HEK293 (cell line): ENCODE data around the gene MOGAT3.

ENCODE experiments used
- CTCF ChIA-PET: fragments of 350-600 bp; formaldehyde crosslinking; extraction: SDS; loops from one replicate; lab custom pipeline; 2021; ENCODE audit warnings: antibody characterized with exemption; lab: Yijun Ruan, JAX
- POLR2A ChIA-PET: fragments of 300-600 bp; formaldehyde crosslinking; extraction: SDS; loops from one replicate; lab custom pipeline; 2020; ENCODE audit warnings: antibody characterized with exemption, inconsistent platforms; lab: Yijun Ruan, JAX
- H3K27ac ChIP-seq: fragments of 200-500 bp; sonication (Bioruptor generic); 2 replicates; pipeline ENCODE4 v1.5.1; 2014; ENCODE audit warnings: low read depth, low read length, control low read depth, inconsistent platforms; ENCODE audit errors: extremely low read depth
- H3K36me3 ChIP-seq, 2 experiments: fragments of 200-500 bp in 1 of 2; sonication (Bioruptor generic) in 1 of 2; 1 replicate in 1 of 2; 2 replicates in 1 of 2; pipeline ENCODE4 v1.5.1; 2014 to 2017; ENCODE audit warnings: inconsistent platforms in 2 of 2, low read length in 2 of 2; ENCODE audit not compliant: control insufficient read depth in 2 of 2, insufficient read depth in 1 of 2
- H3K4me1 ChIP-seq: fragments of 200-500 bp; sonication (Bioruptor generic); 2 replicates; pipeline ENCODE4 v1.5.1; 2014; ENCODE audit warnings: mild to moderate bottlenecking, low read length, inconsistent platforms; ENCODE audit not compliant: control insufficient read depth, insufficient read depth
- H3K4me3 ChIP-seq: 2 replicates; pipeline ENCODE4 v1.5.1; 2011; ENCODE audit warnings: low read depth, mild to moderate bottlenecking, control low read depth, low read length, moderate library complexity
- H3K9me3 ChIP-seq: fragments of 200-500 bp; sonication (Bioruptor generic); 2 replicates; pipeline ENCODE4 v1.5.1; 2014; ENCODE audit warnings: low read depth, low read length, inconsistent platforms; ENCODE audit not compliant: control insufficient read depth, insufficient read depth
- EGR2 ChIP-seq: fragments of 450-650 bp; formaldehyde crosslinking; IDR thresholded peaks from 2 replicates; pipeline ENCODE4 v1.5.1; 2016; ENCODE audit warnings: low read depth, missing biosample characterization, missing genetic modification characterization
- KLF1 ChIP-seq: fragments of 450-650 bp; formaldehyde crosslinking; IDR thresholded peaks from 2 replicates; pipeline ENCODE4 v1.5.1; 2016; ENCODE audit warnings: missing biosample characterization, missing genetic modification characterization
- SCRT2 ChIP-seq: fragments of 450-650 bp; formaldehyde crosslinking; IDR thresholded peaks from 2 replicates; pipeline ENCODE4 v1.5.1; 2016; ENCODE audit warnings: missing biosample characterization, missing genetic modification characterization
- ZEB2 ChIP-seq: fragments of 450-650 bp; formaldehyde crosslinking; IDR thresholded peaks from 2 replicates; pipeline ENCODE4 v1.5.1; 2016; ENCODE audit warnings: missing biosample characterization, missing genetic modification characterization
- ZFHX2 ChIP-seq: fragments of 450-650 bp; formaldehyde crosslinking; conservative IDR thresholded peaks from 2 replicates; pipeline ENCODE4 v1.5.1; 2016; ENCODE audit warnings: missing biosample characterization, missing genetic modification characterization
- ZFP69B ChIP-seq: fragments of 450-650 bp; formaldehyde crosslinking; IDR thresholded peaks from 2 replicates; pipeline ENCODE4 v1.5.1; 2016; ENCODE audit warnings: missing biosample characterization, missing genetic modification characterization
- ZIC2 ChIP-seq: fragments of 450-650 bp; formaldehyde crosslinking; IDR thresholded peaks from 2 replicates; pipeline ENCODE4 v1.5.1; 2016; ENCODE audit warnings: missing biosample characterization, missing genetic modification characterization
- ZNF211 ChIP-seq: fragments of 450-650 bp; formaldehyde crosslinking; IDR thresholded peaks from 2 replicates; pipeline ENCODE4 v1.5.1; 2016; ENCODE audit warnings: low read depth, missing biosample characterization, missing genetic modification characterization
- ZNF23 ChIP-seq: fragments of 450-650 bp; formaldehyde crosslinking; IDR thresholded peaks from 2 replicates; pipeline ENCODE4 v1.5.1; 2016; ENCODE audit warnings: missing biosample characterization, missing genetic modification characterization, borderline replicate concordance
- ZNF350 ChIP-seq: fragments of 450-650 bp; formaldehyde crosslinking; IDR thresholded peaks from 2 replicates; pipeline ENCODE4 v1.5.0; 2017; ENCODE audit warnings: missing biosample characterization, mild to moderate bottlenecking, missing genetic modification characterization
- ZNF354C ChIP-seq: fragments of 450-650 bp; formaldehyde crosslinking; IDR thresholded peaks from 2 replicates; pipeline ENCODE4 v1.5.1; 2016; ENCODE audit warnings: missing biosample characterization, missing genetic modification characterization, low read depth, borderline replicate concordance
- ZNF433 ChIP-seq: fragments of 450-650 bp; formaldehyde crosslinking; IDR thresholded peaks from 2 replicates; pipeline ENCODE4 v1.5.1; 2016; ENCODE audit warnings: missing biosample characterization, missing genetic modification characterization, low read depth
- ZNF549 ChIP-seq: fragments of 450-650 bp; IDR thresholded peaks from 2 replicates; pipeline ENCODE4 v1.5.1; 2018; ENCODE audit warnings: missing biosample characterization, missing genetic modification characterization, mild to moderate bottlenecking, inconsistent platforms, moderate library complexity
- ZNF600 ChIP-seq: fragments of 450-650 bp; formaldehyde crosslinking; IDR thresholded peaks from 2 replicates; pipeline ENCODE4 v1.5.1; 2016; ENCODE audit warnings: missing biosample characterization, missing genetic modification characterization
- TF ChIP-seq, protein P1 (sequence below): fragments of 450-650 bp; formaldehyde crosslinking; IDR thresholded peaks from 2 replicates; pipeline ENCODE4 v1.5.1; 2016; ENCODE audit warnings: missing biosample characterization, missing genetic modification characterization
- TF ChIP-seq, protein P2 (sequence below): fragments of 450-650 bp; formaldehyde crosslinking; IDR thresholded peaks from 2 replicates; pipeline ENCODE4 v1.5.1; 2016; ENCODE audit warnings: missing biosample characterization, missing genetic modification characterization
- TF ChIP-seq, protein P3 (sequence below): fragments of 450-650 bp; formaldehyde crosslinking; IDR thresholded peaks from 2 replicates; pipeline ENCODE4 v1.5.1; 2016; ENCODE audit warnings: missing biosample characterization, missing genetic modification characterization, low read depth
- TF ChIP-seq, protein P4 (sequence below): fragments of 450-650 bp; formaldehyde crosslinking; IDR thresholded peaks from 2 replicates; pipeline ENCODE4 v1.5.1; 2016; ENCODE audit warnings: missing biosample characterization, missing genetic modification characterization
- TF ChIP-seq, protein P5 (sequence below): fragments of 450-650 bp; IDR thresholded peaks from 2 replicates; pipeline ENCODE4 v1.5.1; 2018; ENCODE audit warnings: missing biosample characterization, missing genetic modification characterization

The MOGAT3 gene, protein sequence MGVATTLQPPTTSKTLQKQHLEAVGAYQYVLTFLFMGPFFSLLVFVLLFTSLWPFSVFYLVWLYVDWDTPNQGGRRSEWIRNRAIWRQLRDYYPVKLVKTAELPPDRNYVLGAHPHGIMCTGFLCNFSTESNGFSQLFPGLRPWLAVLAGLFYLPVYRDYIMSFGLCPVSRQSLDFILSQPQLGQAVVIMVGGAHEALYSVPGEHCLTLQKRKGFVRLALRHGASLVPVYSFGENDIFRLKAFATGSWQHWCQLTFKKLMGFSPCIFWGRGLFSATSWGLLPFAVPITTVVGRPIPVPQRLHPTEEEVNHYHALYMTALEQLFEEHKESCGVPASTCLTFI

DNA sequence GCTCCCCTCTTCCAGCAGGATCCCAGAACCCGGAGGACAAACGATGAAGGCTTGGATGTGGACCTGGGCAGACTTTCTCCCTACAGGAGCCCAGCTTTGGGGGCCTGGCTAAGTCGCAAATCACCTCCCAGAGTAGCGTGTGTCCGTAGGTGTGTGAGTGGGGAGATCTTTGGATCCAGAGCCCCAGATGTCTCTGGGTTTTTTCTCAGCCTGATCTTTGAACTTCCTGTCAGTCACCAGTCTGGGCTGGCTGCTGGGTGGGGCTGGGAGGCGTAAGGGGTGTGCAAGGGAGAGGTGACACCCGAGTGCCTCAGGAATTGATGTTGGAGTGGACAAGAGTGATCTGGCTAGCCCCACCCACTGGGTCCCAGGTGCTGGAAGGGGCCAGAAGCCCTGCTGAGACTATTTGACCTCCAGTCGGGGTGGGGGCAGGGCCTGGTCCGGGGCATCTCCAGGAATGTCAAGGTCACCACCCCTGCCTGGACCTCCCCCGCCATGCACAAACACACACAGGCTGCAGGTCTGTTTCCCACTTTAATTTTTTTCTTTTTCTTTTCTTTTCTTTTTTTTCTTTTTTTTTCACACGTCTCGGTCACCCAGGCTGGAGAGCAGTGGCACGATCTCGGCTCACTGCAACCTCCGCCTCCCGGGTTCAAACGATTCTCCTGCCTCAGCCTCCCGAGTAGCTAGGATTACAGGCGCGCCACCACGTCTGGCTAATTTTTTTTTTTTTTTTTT, at the start of gene MOGAT3:
Gene MOGAT3, minus strand, starts transcription at position 175 of the 738 bp plus-strand sequence. CDS start 182 bp downstream, outside the sequence.
- Histone ChIP-seq H3K27ac (no peak within 1 kb of the TSS), H3K4me1 (no peaks in the 10 kb centered on the region), H3K9me3 (no peaks in the 10 kb centered on the region), H3K4me3 (no peak within 1 kb of the TSS), H3K36me3 (no peaks in the 10 kb centered on the region)
- ChIA-PET CTCF (interaction anchor here (0.9 to 1.2 kb wide), 3 partner anchors 11 to 73 kb away, joined by 3 to 4 read pairs (median 3); no protein-coding TSS in a partner anchor), POLR2A (no interaction called here)
- TF ChIP-seq ZNF354C, result no peak
- peak; percentile 66 for TF ChIP-seq EGR2 (tag by site-specific recombination)
- TF ChIP-seq ZFHX2, result peak; percentile 67
- peak; percentile 63; the same call in 1 of the 2 replicates for TF ChIP-seq KLF1 (tag by site-specific recombination)
- TF ChIP-seq, protein P1, sequence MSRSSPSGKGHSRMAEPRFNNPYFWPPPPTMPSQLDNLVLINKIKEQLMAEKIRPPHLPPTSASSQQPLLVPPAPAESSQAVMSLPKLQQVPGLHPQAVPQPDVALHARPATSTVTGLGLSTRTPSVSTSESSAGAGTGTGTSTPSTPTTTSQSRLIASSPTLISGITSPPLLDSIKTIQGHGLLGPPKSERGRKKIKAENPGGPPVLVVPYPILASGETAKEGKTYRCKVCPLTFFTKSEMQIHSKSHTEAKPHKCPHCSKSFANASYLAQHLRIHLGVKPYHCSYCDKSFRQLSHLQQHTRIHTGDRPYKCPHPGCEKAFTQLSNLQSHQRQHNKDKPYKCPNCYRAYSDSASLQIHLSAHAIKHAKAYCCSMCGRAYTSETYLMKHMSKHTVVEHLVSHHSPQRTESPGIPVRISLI (tag by site-specific recombination), result 0 out of 2 replicates have a peak, but pooled peaks have one; percentile 52

DNA sequence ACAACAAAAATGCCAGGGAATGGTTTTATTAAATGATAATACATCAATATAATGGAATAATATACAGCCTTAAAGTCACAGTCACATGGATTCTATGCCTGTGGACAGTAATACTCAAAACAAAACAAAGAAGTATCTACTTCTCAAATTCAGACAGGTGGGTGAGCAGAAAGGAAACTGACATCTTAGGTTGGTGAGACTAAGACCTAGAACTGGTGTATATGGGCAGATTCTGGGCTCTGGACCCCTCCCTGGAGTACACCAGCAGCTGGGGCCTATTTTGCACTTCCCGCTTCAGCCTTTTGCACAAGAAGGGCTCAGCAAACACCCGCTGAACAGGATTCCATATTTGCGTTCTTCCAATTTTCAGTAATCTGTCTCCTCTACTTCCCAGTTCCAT, 49.5 kb upstream of the MOGAT3 start:
- H3K9me3 ChIP-seq, result no peaks in the 10 kb centered on the region
- ChIA-PET POLR2A (interaction anchor here (2.7 kb wide), 1 partner anchor 32 kb away, joined by 16 read pairs; the partner anchor contains the start of genes PLOD3 and ZNHIT1), CTCF (interaction anchor here (1.4 kb wide), 1 partner anchor 107 kb away, joined by 3 read pairs; no protein-coding TSS in a partner anchor)
- TF ChIP-seq ZNF350 (tag by site-specific recombination) (no peak), ZEB2 (tag by site-specific recombination) (no peak), ZNF549 (tag by site-specific recombination) (no peak), SCRT2 (tag by site-specific recombination) (no peak), ZNF211 (no peak), ZNF600 (tag by site-specific recombination) (no peak), ZNF23 (tag by site-specific recombination) (no peak), ZFP69B (tag by site-specific recombination) (no peak), ZNF433 (tag by site-specific recombination) (no peak), ZIC2 (tag by site-specific recombination) (no peak)
- TF ChIP-seq, protein P2, sequence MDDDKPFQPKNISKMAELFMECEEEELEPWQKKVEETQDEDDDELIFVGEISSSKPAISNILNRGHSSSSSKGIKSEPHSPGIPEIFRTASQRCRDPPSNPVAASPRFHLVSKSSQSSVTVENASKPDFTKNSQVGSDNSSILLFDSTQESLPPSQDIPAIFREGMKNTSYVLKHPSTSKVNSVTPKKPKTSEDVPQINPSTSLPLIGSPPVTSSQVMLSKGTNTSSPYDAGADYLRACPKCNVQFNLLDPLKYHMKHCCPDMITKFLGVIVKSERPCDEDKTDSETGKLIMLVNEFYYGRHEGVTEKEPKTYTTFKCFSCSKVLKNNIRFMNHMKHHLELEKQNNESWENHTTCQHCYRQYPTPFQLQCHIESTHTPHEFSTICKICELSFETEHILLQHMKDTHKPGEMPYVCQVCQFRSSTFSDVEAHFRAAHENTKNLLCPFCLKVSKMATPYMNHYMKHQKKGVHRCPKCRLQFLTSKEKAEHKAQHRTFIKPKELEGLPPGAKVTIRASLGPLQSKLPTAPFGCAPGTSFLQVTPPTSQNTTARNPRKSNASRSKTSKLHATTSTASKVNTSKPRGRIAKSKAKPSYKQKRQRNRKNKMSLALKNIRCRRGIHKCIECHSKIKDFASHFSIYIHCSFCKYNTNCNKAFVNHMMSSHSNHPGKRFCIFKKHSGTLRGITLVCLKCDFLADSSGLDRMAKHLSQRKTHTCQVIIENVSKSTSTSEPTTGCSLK (tag by site-specific recombination), result no peak
- TF ChIP-seq, protein P3, sequence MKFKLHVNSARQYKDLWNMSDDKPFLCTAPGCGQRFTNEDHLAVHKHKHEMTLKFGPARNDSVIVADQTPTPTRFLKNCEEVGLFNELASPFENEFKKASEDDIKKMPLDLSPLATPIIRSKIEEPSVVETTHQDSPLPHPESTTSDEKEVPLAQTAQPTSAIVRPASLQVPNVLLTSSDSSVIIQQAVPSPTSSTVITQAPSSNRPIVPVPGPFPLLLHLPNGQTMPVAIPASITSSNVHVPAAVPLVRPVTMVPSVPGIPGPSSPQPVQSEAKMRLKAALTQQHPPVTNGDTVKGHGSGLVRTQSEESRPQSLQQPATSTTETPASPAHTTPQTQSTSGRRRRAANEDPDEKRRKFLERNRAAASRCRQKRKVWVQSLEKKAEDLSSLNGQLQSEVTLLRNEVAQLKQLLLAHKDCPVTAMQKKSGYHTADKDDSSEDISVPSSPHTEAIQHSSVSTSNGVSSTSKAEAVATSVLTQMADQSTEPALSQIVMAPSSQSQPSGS (tag by site-specific recombination), result no peak
- TF ChIP-seq, protein P4, sequence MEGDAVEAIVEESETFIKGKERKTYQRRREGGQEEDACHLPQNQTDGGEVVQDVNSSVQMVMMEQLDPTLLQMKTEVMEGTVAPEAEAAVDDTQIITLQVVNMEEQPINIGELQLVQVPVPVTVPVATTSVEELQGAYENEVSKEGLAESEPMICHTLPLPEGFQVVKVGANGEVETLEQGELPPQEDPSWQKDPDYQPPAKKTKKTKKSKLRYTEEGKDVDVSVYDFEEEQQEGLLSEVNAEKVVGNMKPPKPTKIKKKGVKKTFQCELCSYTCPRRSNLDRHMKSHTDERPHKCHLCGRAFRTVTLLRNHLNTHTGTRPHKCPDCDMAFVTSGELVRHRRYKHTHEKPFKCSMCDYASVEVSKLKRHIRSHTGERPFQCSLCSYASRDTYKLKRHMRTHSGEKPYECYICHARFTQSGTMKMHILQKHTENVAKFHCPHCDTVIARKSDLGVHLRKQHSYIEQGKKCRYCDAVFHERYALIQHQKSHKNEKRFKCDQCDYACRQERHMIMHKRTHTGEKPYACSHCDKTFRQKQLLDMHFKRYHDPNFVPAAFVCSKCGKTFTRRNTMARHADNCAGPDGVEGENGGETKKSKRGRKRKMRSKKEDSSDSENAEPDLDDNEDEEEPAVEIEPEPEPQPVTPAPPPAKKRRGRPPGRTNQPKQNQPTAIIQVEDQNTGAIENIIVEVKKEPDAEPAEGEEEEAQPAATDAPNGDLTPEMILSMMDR (tag by site-specific recombination), result no peak
- TF ChIP-seq, protein P5, sequence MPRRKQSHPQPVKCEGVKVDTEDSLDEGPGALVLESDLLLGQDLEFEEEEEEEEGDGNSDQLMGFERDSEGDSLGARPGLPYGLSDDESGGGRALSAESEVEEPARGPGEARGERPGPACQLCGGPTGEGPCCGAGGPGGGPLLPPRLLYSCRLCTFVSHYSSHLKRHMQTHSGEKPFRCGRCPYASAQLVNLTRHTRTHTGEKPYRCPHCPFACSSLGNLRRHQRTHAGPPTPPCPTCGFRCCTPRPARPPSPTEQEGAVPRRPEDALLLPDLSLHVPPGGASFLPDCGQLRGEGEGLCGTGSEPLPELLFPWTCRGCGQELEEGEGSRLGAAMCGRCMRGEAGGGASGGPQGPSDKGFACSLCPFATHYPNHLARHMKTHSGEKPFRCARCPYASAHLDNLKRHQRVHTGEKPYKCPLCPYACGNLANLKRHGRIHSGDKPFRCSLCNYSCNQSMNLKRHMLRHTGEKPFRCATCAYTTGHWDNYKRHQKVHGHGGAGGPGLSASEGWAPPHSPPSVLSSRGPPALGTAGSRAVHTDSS (tag by site-specific recombination), result no peak
- TF ChIP-seq, all 188 proteins: peak for 0
- Histone ChIP-seq H3K4me1 (peaks cover 2% of the 10 kb centered on the region; the same call in 1 of the 2 replicates), H3K36me3 (peaks cover 0 to 9% of the 10 kb centered on the region in 2 experiments; a peak in 2 of 3 replicates), H3K27ac (no peak overlapping the region), H3K4me3 (no peak overlapping the region)
